ENCODE measurements around the gene UNCX.
"Not testable (repeated sequence)": the region's sequence is repeated elsewhere in the genome, so short reads cannot be mapped to it uniquely, and the experiment has no call there.

Gene UNCX

GRCh38 chr7:1278543-1278942 is 45.9 kb downstream of the UNCX start:
- no peak for DNase-seq (ENCODE audit: low read depth)

- no peak for DNase-seq (ENCODE audit: low read depth)
Observed at GRCh38 chr7:1279041-1279440, 46.4 kb downstream of the UNCX start.

- not testable (repeated sequence) for DNase-seq (ENCODE audit: low read depth)
Observed at GRCh38 chr7:1279895-1280294, 47.2 kb downstream of the UNCX start.

GRCh38 chr7:1281068-1281467 is 48.4 kb downstream of the UNCX start:
- no peak for DNase-seq (ENCODE audit: low read depth)

GRCh38 chr7:1282679-1283078 is 50.0 kb downstream of the UNCX start:
- DNase-seq (ENCODE audit: low read depth) = no peak

GRCh38 chr7:1283337-1283736 is 50.7 kb downstream of the UNCX start:
- no peak for DNase-seq (ENCODE audit: low read depth)

GRCh38 chr7:1283941-1284742 is 51.5 kb downstream of the UNCX start:
- DNase-seq (ENCODE audit: low read depth) = no peak

- no peak for DNase-seq (ENCODE audit: low read depth)
Observed at GRCh38 chr7:1284743-1285458, 52.2 kb downstream of the UNCX start.

GRCh38 chr7:1285556-1286301 is 53.1 kb downstream of the UNCX start:
- DNase-seq (ENCODE audit: low read depth) = no peak

Data from fibroblast of gingiva (primary cell).